NCI-H1092 treated with DMSO at 0.1 percent for 48 hours (cell line): ENCODE results near the gene BYSL.

Source experiments
- DNase-seq: peaks from one replicate; lab custom pipeline; 2025; lab: John Stamatoyannopoulos, UW

BYSL gene

DNA sequence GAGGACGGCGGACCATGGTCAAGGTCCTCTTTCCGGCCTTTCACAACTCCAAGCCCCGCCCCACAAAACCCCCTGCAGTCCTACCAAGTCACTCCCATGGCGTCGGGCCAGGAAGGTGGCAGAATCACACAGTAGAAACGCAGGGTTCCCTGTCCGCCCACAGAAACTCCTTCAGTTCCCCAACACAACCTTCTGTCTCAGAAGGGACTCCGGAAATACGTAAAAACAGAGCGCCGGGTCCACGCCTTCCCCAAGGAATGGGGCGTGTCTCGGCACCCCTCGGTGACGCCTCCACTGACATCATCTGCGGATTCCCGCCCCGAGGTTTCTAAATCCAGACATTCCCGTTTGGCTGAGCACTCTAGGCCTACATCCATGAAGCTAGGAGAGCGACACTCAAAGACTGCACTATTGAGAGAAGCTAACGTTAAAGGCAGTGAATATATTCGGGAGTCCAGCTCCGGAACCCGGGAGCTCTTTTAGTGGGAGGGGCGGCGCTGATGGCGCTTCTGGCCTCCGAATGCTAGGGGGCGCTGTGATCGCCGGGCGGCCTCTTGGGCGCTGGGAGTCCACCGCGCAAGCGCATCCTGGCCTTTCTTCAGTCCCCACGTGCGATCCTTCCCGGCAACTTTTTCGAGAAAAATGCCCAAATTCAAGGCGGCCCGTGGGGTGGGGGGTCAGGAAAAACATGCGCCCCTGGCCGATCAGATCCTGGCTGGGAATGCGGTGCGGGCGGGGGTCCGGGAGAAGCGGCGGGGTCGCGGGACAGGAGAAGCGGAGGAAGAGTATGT is at the start of gene BYSL, which contains the start of gene MED20:
Gene BYSL, plus strand, starts transcription at position 579 of the 791 bp plus-strand sequence. Its CDS starts 64 bp downstream, at position 643.
Gene MED20, minus strand, starts transcription at position 219 of the 791 bp plus-strand sequence. Its CDS starts 121 bp downstream, at position 98.
- DNase-seq = peak; percentile 94

GRCh38 chr6:41871691-41872090 is 49.6 kb upstream of the BYSL start:
- DNase-seq = no peak

GRCh38 chr6:41872147-41872546 is 49.2 kb upstream of the BYSL start:
- no peak for DNase-seq

GRCh38 chr6:41874741-41875140 is 46.6 kb upstream of the BYSL start:
- no peak for DNase-seq

DNA sequence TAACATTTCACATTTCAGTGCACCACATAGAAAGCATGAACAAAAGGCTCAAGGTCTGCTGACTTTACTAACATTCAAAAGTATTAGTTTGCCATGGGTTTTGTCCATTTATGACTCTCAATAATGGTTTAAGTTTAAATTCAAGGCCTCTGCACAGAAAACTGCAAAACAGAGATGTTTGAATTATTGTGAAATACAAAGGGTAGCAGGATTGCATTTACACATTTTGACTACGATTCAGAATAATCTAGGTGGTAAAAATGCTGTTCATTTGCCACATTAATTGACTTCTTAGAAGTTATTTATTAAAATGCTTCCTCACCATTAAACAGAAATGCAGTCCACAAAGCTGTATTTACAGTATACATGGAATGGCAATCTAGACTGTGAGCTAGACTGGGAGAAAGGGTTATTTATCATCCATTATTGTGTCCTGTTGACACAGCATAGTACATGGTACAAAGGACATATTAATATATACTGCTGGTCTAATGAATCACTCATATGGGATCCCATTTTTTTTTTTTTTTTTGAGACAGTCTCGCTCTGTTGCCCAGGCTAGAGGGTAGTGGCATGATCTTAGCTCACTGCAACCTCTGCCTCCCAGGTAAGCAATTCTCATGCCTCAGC is 44.1 kb upstream of the BYSL start:
- no peak for DNase-seq

DNA sequence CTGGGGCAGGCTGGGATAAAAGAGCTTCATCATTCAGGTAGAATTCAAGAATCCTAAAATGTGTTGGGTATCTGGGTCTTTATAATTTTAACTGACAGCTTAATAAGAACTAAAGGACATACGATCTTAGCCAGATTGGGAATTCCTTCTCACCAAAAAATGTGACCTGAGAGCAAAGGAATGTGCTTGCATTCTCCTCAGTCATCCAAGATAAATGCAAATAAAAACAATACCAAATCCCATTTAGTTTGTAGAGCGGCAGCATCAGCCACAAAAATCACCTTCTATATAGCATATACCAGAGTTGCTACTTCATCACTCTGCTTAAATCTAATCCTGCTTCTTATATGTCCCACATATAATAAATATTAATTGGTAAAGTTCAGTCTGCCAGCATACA is 43.1 kb upstream of the BYSL start:
- no peak for DNase-seq

DNA sequence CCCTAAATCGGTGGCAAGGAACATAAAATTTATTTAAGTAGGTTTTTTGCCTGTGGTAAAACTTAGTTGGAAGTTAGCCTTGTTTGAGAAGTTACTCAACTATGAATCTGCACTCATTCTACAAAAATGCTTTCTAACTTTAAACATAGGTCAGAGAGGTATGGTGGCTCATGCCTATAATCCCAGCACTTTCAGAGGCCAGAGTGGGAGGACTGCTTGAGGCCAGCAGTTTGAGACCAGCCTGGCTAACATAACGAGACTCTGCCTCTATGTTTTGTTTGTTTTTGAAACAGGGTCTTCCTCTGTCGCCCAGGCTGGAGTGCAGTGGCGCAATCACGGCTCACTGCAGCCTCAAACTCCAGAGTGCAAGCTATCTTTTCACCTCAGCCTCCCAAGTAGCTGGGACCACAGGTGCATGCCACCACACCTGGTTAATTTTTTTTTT is 42.3 kb upstream of the BYSL start:
- no peak for DNase-seq

GRCh38 chr6:41881506-41881905 is 39.8 kb upstream of the BYSL start:
- DNase-seq = no peak

GRCh38 chr6:41884957-41885356 is 36.3 kb upstream of the BYSL start:
- DNase-seq = no peak

GRCh38 chr6:41885930-41886329 is 35.4 kb upstream of the BYSL start:
- no peak for DNase-seq

DNA sequence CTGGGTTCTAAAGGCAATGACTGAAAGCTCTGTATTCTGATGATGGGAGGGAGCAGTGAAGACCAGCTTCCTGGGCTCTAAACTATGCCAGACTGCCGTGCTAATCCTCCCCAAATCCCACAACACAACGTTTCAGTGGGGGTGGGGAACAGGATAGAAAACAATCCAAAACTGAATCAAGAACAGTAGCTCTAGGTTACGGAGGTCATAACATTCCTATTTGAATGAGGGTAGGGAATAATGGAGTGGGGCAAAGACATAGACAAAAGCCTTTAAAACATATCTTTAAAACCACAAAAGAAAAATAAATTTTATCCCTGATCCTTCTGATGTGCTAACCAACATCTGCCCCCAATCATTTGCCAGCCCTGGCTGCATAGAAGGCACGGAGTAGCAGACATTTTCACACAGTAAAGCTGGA is 34.0 kb upstream of the BYSL start:
- no peak for DNase-seq

- DNase-seq = no peak
These were observed 28.3 kb upstream of the BYSL start for GRCh38 chr6:41892921-41893564.

DNA sequence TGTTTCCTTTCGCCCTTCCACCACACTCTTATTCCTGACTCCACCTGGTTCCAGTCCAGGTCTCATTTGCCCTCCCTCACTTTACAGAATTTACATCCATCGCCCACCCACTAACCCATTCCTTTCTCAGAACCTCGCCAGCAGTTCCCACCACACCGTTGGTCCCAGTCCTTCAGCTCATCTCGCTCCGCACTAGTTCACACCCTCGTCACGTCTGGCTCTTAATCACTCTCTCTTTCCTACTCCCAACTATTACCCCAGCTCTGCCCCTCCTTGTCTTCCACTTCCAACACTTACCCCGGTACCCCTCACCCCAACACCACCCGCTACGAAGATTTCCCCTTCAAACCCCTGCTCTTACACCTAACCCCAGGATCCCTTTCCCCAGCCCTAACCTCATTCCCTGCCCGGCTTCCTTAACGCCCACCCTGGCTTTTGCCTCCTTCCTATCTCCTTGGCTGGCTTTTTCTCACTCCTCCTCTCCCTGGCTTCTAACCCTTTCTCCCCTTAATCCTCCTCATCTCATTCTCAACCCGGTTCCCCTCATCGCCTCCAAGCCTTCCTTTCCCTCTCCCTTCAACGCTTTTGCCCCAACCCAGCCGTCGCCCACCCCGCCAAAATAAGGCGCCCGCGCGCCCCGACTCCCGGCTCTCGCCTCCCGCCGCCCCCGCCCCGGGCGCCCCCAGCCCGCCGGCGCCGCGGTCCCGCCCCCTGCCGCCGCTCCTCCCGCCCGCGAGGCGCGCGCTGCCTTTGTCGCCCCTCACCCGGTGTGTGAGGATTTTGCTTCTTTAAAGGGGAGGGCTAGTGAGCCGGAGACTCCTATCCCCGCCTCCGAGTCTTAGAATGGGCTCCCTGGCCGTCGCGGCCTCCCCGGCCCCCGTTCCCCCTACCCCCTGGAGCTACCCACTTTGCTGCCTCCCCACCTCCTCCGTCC is 26.7 kb upstream of the BYSL start:
- peak; percentile 42 for DNase-seq

DNA sequence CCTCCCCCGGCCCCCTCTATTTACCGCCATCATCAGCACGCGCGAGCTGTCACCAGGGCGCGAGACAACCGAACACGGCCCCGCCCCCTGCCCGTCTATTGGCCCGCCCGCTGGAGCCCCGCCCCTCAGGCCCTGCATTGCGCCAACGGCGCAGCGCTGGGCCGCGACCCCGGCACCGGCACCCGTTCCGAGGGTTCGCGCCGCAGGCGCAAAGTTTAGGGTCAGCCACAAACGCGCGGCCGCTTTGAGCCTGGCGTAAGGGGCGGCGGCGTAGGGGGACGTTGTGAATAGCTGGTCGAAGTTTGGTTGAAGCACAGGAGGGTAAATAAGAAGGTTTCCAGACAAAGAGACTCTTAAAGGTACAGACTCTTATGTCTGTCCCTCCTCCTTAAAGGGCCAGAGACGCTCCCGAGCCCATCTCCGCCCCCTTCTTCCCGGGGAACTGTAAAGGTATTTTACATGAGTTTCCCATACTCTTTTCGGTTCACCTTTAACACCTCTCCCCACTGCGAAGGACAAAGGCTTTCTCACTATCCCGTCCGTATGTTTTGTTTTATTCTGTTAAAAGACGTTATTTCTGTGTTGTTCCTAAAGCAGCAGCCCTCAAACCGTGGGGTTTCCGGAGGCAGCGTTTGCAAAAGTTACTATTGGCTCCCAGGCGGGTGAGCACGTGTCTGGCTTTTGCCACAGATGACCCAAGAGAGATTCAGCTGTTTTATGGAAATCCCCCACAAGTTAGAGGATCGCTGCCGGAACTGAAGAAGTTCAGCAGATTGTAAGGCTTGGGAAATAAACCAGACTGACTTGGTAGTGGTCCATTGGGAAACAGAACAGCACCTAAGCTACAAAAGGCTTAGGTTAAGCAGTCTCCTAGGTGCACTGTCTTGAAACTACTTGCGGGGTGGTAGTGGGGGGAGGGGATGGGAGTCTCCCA is 25.7 kb upstream of the BYSL start, which contains the start of gene USP49:
Gene USP49, minus strand, starts transcription at position 76 of the 934 bp plus-strand sequence. CDS start 88,392 bp downstream, outside the sequence.
- peak; percentile 81 for DNase-seq

DNA sequence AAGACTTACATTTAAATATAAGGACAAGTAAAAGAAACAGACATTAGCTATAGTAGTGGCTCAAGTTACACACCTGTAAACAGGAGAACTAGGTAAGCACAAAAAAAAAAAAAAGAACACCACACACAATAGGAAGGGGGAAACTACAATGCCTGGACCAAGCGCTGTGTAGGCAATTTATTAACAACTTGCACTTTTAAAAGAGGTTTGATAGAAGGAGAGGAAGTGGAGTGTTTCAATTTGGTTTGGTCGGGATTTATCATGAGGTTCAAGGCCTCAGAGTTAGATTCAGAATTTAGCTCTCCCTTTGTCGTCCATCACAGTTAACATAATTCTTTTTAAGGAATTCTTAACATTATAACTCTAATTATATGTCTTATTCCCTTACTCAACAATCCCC is 25.0 kb upstream of the BYSL start:
- DNase-seq = no peak

DNA sequence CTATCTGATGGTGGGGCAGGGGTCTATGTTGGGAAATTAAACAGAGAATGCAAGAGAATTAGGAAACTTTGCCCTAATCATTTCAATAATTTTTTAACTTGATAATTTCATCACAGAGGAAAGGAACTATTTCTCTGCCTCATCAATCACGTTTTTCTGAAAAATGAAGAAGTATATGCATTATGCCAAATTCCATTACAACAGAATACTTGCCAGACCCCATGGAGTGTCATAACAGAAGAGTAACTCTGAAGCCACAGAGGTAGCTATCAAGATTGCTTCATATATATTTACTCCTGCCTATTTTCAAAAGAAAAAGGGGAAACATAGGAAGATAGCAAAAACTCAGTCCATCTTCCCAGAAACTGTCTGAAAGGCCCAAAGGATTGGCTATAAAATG is 20.4 kb upstream of the BYSL start:
- no peak for DNase-seq

DNA sequence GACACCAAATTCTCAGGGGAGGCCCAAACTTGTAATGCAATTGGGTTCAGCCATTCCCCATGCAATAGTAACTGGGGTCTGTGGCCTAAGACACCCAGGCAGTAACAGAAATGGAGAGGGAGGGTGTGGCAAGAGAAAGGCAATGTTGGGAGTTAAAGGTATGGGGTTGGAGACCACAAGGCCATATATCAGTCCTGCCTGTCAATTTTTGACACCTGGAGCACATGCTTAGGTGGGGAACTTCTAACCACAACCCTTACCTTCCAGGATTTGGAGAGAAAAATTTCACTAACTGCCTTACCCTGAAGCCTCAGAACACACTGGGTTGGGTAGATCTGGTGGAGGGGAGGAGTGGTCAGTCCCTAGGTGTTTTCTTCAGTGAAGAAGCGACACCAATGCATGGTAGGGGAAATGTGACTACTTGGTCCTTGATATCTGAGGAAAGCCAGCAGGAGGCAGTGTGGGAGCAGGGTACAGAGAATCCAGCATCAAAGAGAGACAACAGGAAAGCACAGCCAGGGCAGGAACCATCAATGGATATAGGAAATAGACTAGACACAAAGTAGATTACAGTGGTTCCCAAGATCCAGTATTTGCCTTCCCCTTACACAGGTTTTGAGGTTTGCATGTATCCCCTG is 19.3 kb upstream of the BYSL start:
- no peak for DNase-seq

DNA sequence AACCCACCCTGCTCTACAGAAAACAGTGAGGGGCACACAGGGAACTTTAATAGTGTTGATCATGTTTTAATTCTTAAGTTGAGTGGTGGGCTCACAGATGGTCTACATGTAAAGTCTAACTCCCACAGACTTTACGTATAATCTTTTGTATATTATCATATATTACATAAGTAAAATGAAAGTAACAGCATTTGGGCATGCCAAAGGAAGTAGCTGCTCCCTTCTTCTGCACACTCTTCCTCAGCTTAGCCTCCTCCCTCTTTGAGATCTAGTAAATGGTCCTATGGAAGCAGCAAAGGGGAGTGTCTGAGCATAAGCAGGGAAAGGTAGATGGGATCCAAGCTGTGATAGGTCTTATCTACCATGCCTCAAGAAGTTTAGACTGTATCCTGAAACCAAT is 11.6 kb upstream of the BYSL start:
- DNase-seq = no peak

GRCh38 chr6:41914343-41914742 is 7.0 kb upstream of the BYSL start:
- no peak for DNase-seq
